Endothelial cell (in vitro differentiated cells): Measurements from ENCODE around the gene FBXO33. TPM values are rescaled to one million over a fixed set of nuclear protein-coding genes. Genes with fewer than 3 reads are reported as not detected.

Source experiments
- DNase-seq: peaks from one replicate; pipeline ENCODE4 v3.0.0; 2021; ENCODE audit warnings: low spot score
- H3K27ac Mint-ChIP-seq: one replicate; pipeline ENCODE4 v1.8.0; 2021; ENCODE audit warnings: mixed read lengths, inconsistent platforms; ENCODE audit not compliant: unreplicated experiment
- H3K27me3 Mint-ChIP-seq: one replicate; pipeline ENCODE4 v1.8.0; 2021; ENCODE audit warnings: mild to moderate bottlenecking, moderate library complexity, mixed read lengths, inconsistent platforms; ENCODE audit not compliant: unreplicated experiment
- H3K36me3 Mint-ChIP-seq: one replicate; pipeline ENCODE4 v1.8.0; 2021; ENCODE audit warnings: mild to moderate bottlenecking, low read depth, mixed read lengths, inconsistent platforms; ENCODE audit not compliant: unreplicated experiment
- H3K4me1 Mint-ChIP-seq: one replicate; pipeline ENCODE4 v1.8.0; 2021; ENCODE audit warnings: mild to moderate bottlenecking, mixed read lengths, inconsistent platforms; ENCODE audit not compliant: unreplicated experiment
- H3K4me3 Mint-ChIP-seq: one replicate; pipeline ENCODE4 v1.8.0; 2021; ENCODE audit warnings: mild to moderate bottlenecking, mixed read lengths, inconsistent platforms; ENCODE audit not compliant: unreplicated experiment
- H3K9me3 Mint-ChIP-seq: one replicate; pipeline ENCODE4 v1.8.0; 2021; ENCODE audit warnings: mixed read lengths, inconsistent platforms; ENCODE audit not compliant: unreplicated experiment
- CTCF ChIP-seq: fragments of 200-600 bp; sonication (generic); IDR thresholded peaks from one replicate; pipeline ENCODE4 v1.5.0; 2021; ENCODE audit warnings: antibody characterized with exemption; ENCODE audit not compliant: unreplicated experiment
- total RNA-seq: library from RNA; stranded (reverse); fragmentation: NEBNext Ultra II Directional; extraction: Animal tissue kit (Norgen Biotek cat#: 25700); gene quantifications from one replicate; pipeline ENCODE4 v1.2.1, GENCODE V29; 2021; ENCODE audit not compliant: unreplicated experiment

FBXO33 gene
- total RNA-seq, 1 donor from 2014 or later = 11.9 TPM

- H3K9me3 Mint-ChIP-seq = no peaks in the 10 kb centered on the region
- H3K4me3 Mint-ChIP-seq = no peak overlapping the region
- H3K36me3 Mint-ChIP-seq = peaks cover 8% of the 10 kb centered on the region
- DNase-seq = no peak
- no peaks in the 10 kb centered on the region for H3K27me3 Mint-ChIP-seq
- no peak overlapping the region for H3K27ac Mint-ChIP-seq
- no peaks in the 10 kb centered on the region for H3K4me1 Mint-ChIP-seq
- no peak for TF ChIP-seq CTCF
These were observed 36.5 kb downstream of the FBXO33 start for GRCh38 chr14:39395555-39396254.

GRCh38 chr14:39393289-39393688 is 38.9 kb downstream of the FBXO33 start:
- peaks cover 4% of the 10 kb centered on the region for H3K36me3 Mint-ChIP-seq
- no peak overlapping the region for H3K27ac Mint-ChIP-seq
- no peak for DNase-seq
- H3K27me3 Mint-ChIP-seq = peaks cover 1% of the 10 kb centered on the region
- H3K9me3 Mint-ChIP-seq = no peaks in the 10 kb centered on the region
- TF ChIP-seq CTCF = no peak
- no peak overlapping the region for H3K4me3 Mint-ChIP-seq
- H3K4me1 Mint-ChIP-seq = no peaks in the 10 kb centered on the region

- Mint-ChIP-seq H3K9me3 (no peaks in the 10 kb centered on the region), H3K4me1 (peaks cover 12% of the 10 kb centered on the region), H3K27me3 (no peaks in the 10 kb centered on the region), H3K27ac (no peak overlapping the region), H3K36me3 (peaks cover 4% of the 10 kb centered on the region), H3K4me3 (no peak overlapping the region)
- DNase-seq = no peak
- TF ChIP-seq CTCF = no peak
These were observed 48.1 kb downstream of the FBXO33 start for GRCh38 chr14:39384177-39384576.

- no peak overlapping the region for H3K27ac Mint-ChIP-seq
- no peak for TF ChIP-seq CTCF
- peaks cover 12% of the 10 kb centered on the region for H3K4me1 Mint-ChIP-seq
- no peaks in the 10 kb centered on the region for H3K9me3 Mint-ChIP-seq
- H3K36me3 Mint-ChIP-seq = peaks cover 4% of the 10 kb centered on the region
- H3K27me3 Mint-ChIP-seq = no peaks in the 10 kb centered on the region
- H3K4me3 Mint-ChIP-seq = no peak overlapping the region
- no peak for DNase-seq
These were observed 48.5 kb downstream of the FBXO33 start for GRCh38 chr14:39383741-39384140.

- Mint-ChIP-seq H3K27me3 (no peaks in the 10 kb centered on the region), H3K4me1 (peaks cover 12% of the 10 kb centered on the region), H3K36me3 (no peaks in the 10 kb centered on the region), H3K4me3 (no peak overlapping the region), H3K9me3 (no peaks in the 10 kb centered on the region), H3K27ac (no peak overlapping the region)
- TF ChIP-seq CTCF = no peak
- DNase-seq = no peak
These were observed 49.1 kb downstream of the FBXO33 start for GRCh38 chr14:39383026-39383660.
